ENCODE data around the gene MED27. TPM values are rescaled to one million over a fixed set of nuclear protein-coding genes. Genes with fewer than 3 reads are reported as not detected.
A peak's percentile ranks its signal among the peaks of the same experiment; 100 is the strongest.

MED27 gene
- total and polyA plus RNA-seq, 2 experiments from 2014 or later = 21.4 to 41.1 TPM

DNA sequence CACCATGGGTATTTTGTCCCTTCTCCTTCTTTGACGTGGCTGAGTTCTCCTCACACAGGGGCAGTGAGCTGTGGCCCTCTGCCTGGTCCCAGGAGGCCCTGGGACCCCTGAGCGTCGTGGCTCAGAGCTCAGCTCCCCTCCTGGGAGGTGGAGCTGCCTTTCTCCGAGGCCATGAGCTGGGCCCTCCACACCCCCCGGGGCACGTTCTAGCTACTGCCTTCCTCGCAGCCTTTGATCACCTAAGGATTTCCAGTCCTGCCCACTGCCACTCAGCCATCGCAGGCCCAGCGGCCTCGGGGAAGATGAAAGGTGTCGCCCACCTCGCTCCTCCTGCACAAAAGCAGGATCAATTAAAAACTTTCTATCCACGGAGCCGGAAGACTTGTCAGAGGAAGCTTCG, 244.9 kb downstream of the MED27 start:
- Histone ChIP-seq H3K4me2 (ENCODE audit: unreplicated experiment) (no peak overlapping the region), H3K4me3 (no peak overlapping the region), H3K9me3 (ENCODE audit: low read depth) (no peaks in the 10 kb centered on the region), H2AFZ (peak overlapping the region; percentile 45; the same call in 1 of the 2 replicates), H3K9ac (no peak overlapping the region), H3K27me3 (replicated peaks; ENCODE audit: insufficient read depth) (peaks cover 28% of the 10 kb centered on the region), H3K4me1 (ENCODE audit: insufficient read depth) (no peaks in the 10 kb centered on the region), H3K9me2 (ENCODE audit: insufficient read depth) (no peaks in the 10 kb centered on the region), H3K36me3 (ENCODE audit: low read depth) (no peaks in the 10 kb centered on the region), H3K79me2 (ENCODE audit: insufficient read depth) (no peaks in the 10 kb centered on the region), H4K20me1 (ENCODE audit: insufficient read depth) (no peaks in the 10 kb centered on the region), H3F3A (ENCODE audit: insufficient read depth) (no peaks in the 10 kb centered on the region), H3K27ac (no peak overlapping the region)
- TF ChIP-seq EZH2 (IDR thresholded peaks at IDR 0.05; ENCODE audit: insufficient read depth, poor library complexity, severe bottlenecking) (no peak), EZH2phosphoT487 (IDR thresholded peaks at IDR 0.05; ENCODE audit: insufficient read depth, low read depth) (no peak)
- no peak for DNase-seq
- 33 to 35% methylated on average over 15 of the region's 15 CpGs for WGBS, 2 experiments (ENCODE audit: low coverage in 1 of 2, low lambda C conversion rate in 2 of 2, missing lambda C conversion rate in 2 of 2)
- in situ Hi-C loops (cut with MboI) = no loop called here

GRCh38 chr9:131833906-131834305, 245.8 kb downstream of the MED27 start:
- H3K9ac ChIP-seq = no peak overlapping the region
- 90 to 100% methylated on average over 2 of the region's 2 CpGs for WGBS, 2 experiments (ENCODE audit: low coverage in 1 of 2, low lambda C conversion rate in 2 of 2, missing lambda C conversion rate in 2 of 2)
- in situ Hi-C loops (cut with MboI) = no loop called here
- H3K4me2 ChIP-seq (ENCODE audit: unreplicated experiment) = no peak overlapping the region
- TF ChIP-seq EZH2 (IDR thresholded peaks at IDR 0.05; ENCODE audit: insufficient read depth, poor library complexity, severe bottlenecking) (no peak), EZH2phosphoT487 (IDR thresholded peaks at IDR 0.05; ENCODE audit: insufficient read depth, low read depth) (no peak)
- H3K36me3 ChIP-seq (ENCODE audit: low read depth) = no peaks in the 10 kb centered on the region
- H2AFZ ChIP-seq = no peak overlapping the region
- peaks cover 36% of the 10 kb centered on the region for H3K27me3 ChIP-seq (replicated peaks; ENCODE audit: insufficient read depth)
- no peaks in the 10 kb centered on the region for H3K9me2 ChIP-seq (ENCODE audit: insufficient read depth)
- no peak overlapping the region for H3K4me3 ChIP-seq
- DNase-seq = no peak
- H3F3A ChIP-seq (ENCODE audit: insufficient read depth) = no peaks in the 10 kb centered on the region
- no peaks in the 10 kb centered on the region for H3K4me1 ChIP-seq (ENCODE audit: insufficient read depth)
- H4K20me1 ChIP-seq (ENCODE audit: insufficient read depth) = no peaks in the 10 kb centered on the region
- H3K9me3 ChIP-seq (ENCODE audit: low read depth) = no peaks in the 10 kb centered on the region
- H3K27ac ChIP-seq = no peak overlapping the region
- H3K79me2 ChIP-seq (ENCODE audit: insufficient read depth) = no peaks in the 10 kb centered on the region

DNA sequence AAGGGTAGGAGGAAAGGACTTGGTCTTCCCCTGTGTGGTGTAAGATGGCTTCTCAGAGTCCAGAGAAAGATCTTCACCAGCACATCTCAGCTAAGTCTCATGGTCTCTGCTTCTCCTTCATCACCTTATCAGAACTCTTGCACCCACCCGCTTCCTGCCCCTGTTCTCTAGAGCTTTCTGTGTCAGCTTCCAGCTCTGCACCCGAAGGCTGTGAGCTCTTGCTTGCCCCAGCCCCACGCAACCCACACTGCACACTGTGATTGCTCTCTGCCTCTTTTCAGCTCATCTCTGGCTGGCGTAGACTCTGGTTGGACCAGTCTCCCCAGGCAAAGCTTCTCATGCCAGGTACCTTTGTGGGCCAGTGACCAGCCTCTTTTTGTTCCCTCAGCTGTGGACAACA, 246.6 kb downstream of the MED27 start:
- in situ Hi-C loops (cut with MboI) = no loop called here
- peaks cover 37% of the 10 kb centered on the region for H3K27me3 ChIP-seq (replicated peaks; ENCODE audit: insufficient read depth)
- no peak for TF ChIP-seq EZH2 (IDR thresholded peaks at IDR 0.05; ENCODE audit: insufficient read depth, poor library complexity, severe bottlenecking)
- TF ChIP-seq EZH2phosphoT487 (IDR thresholded peaks at IDR 0.05; ENCODE audit: insufficient read depth, low read depth) = no peak

GRCh38 chr9:131831380-131832165, 248.1 kb downstream of the MED27 start:
- in situ Hi-C loops (cut with MboI) = no loop called here
- Histone ChIP-seq H3K9ac (no peak overlapping the region), H2AFZ (no peak overlapping the region), H3K4me1 (ENCODE audit: insufficient read depth) (no peaks in the 10 kb centered on the region), H3K9me3 (ENCODE audit: low read depth) (no peaks in the 10 kb centered on the region), H3F3A (ENCODE audit: insufficient read depth) (no peaks in the 10 kb centered on the region), H3K4me3 (no peak overlapping the region), H3K36me3 (ENCODE audit: low read depth) (no peaks in the 10 kb centered on the region), H4K20me1 (ENCODE audit: insufficient read depth) (no peaks in the 10 kb centered on the region), H3K79me2 (ENCODE audit: insufficient read depth) (no peaks in the 10 kb centered on the region), H3K9me2 (ENCODE audit: insufficient read depth) (no peaks in the 10 kb centered on the region), H3K4me2 (ENCODE audit: unreplicated experiment) (no peak overlapping the region), H3K27ac (no peak overlapping the region), H3K27me3 (replicated peaks; ENCODE audit: insufficient read depth) (peaks cover 36% of the 10 kb centered on the region)
- TF ChIP-seq EZH2phosphoT487 (IDR thresholded peaks at IDR 0.05; ENCODE audit: insufficient read depth, low read depth) (no peak), EZH2 (IDR thresholded peaks at IDR 0.05; ENCODE audit: insufficient read depth, poor library complexity, severe bottlenecking) (no peak)
- 56% methylated on average over 21 to 24 of the region's 24 CpGs for WGBS, 2 experiments (ENCODE audit: low coverage in 1 of 2, low lambda C conversion rate in 2 of 2, missing lambda C conversion rate in 2 of 2)
- DNase-seq = no peak

More for the DNA sequence above, 246.6 kb downstream of the MED27 start:
- Histone ChIP-seq H3K9me3 (ENCODE audit: low read depth) (no peaks in the 10 kb centered on the region), H3K4me1 (ENCODE audit: insufficient read depth) (no peaks in the 10 kb centered on the region), H3K4me3 (no peak overlapping the region), H3K27ac (no peak overlapping the region), H3K36me3 (ENCODE audit: low read depth) (no peaks in the 10 kb centered on the region), H3K4me2 (ENCODE audit: unreplicated experiment) (no peak overlapping the region), H3K9ac (no peak overlapping the region), H3F3A (ENCODE audit: insufficient read depth) (no peaks in the 10 kb centered on the region), H3K79me2 (ENCODE audit: insufficient read depth) (no peaks in the 10 kb centered on the region), H3K9me2 (ENCODE audit: insufficient read depth) (no peaks in the 10 kb centered on the region), H4K20me1 (ENCODE audit: insufficient read depth) (no peaks in the 10 kb centered on the region), H2AFZ (no peak overlapping the region)
- DNase-seq = no peak
- 48 to 57% methylated on average over 4 of the region's 4 CpGs for WGBS, 2 experiments (ENCODE audit: low coverage in 1 of 2, low lambda C conversion rate in 2 of 2, missing lambda C conversion rate in 2 of 2)
